HepG2 (cell line): Measurements from ENCODE around the gene HEBP1. TPM values are rescaled to one million over a fixed set of nuclear protein-coding genes. Genes with fewer than 3 reads are reported as not detected.

ENCODE experiments used
- ATAC-seq: fragments of 200-7000 bp; cut with Tn5 transposase; 3 replicates; pipeline ENCODE4 v1.9.1; 2020; ENCODE audit warnings: mild to moderate bottlenecking, moderate library complexity
- BruUV-seq: library from RNA; stranded (reverse); fragments of 400-500 nt; replicated peaks from 2 replicates; lab custom pipeline; 2021; lab: Mats Ljungman, UMichigan
- CTCF ChIA-PET: fragments of 300-600 bp; formaldehyde crosslinking; extraction: SDS; loops from one replicate; lab custom pipeline; 2021; ENCODE audit warnings: low total read pairs, inconsistent platforms, low intra/inter-chr PET ratio; lab: Yijun Ruan, JAX
- POLR2A ChIA-PET: fragments of 350-600 bp; sonication (Branson Sonifier 250); formaldehyde crosslinking; loops from one replicate; lab custom pipeline; 2020; ENCODE audit warnings: antibody characterized with exemption, inconsistent platforms; lab: Yijun Ruan, JAX
- DNase-seq: peaks from one replicate; pipeline ENCODE4 v3.0.0-alpha.2; 2015; ENCODE audit warnings: low spot score
- FAIRE-seq: peaks from 3 replicates; lab custom pipeline; 2011; peaks lifted over from hg19 to GRCh38; lab: Jason Lieb, UNC
- H2AFZ ChIP-seq: one replicate; pipeline ENCODE4 v1.6.1; 2011; ENCODE audit warnings: low read length, inconsistent platforms
- H3K27ac ChIP-seq: fragments of 300-600 bp; 3 replicates; pipeline ENCODE4 v1.8.0; 2011; ENCODE audit warnings: mixed run types, mild to moderate bottlenecking, mixed read lengths, low read length, inconsistent platforms; ENCODE audit not compliant: insufficient read depth; ENCODE audit errors: extremely low read length
- H3K27me3 ChIP-seq, 2 experiments: fragments of 200-600 bp in 1 of 2; 2 replicates in 1 of 2; 3 replicates in 1 of 2; pipeline versions ENCODE4 v1.6.0 to v1.8.0; 2011; ENCODE audit warnings: low read length in 2 of 2, mild to moderate bottlenecking in 2 of 2, moderate library complexity in 2 of 2, inconsistent platforms in 1 of 2; ENCODE audit not compliant: insufficient read depth in 2 of 2, control insufficient read depth in 1 of 2
- H3K36me3 ChIP-seq, 2 experiments: fragments of 200-600 bp in 1 of 2; replicated peaks in 1 of 2; 2 replicates in 1 of 2; 3 replicates in 1 of 2; pipeline versions ENCODE4 v1.5.1 to v1.8.0; 2011; ENCODE audit warnings: low read length in 2 of 2, inconsistent platforms in 1 of 2; ENCODE audit not compliant: insufficient read depth in 2 of 2, control insufficient read depth in 1 of 2
- H3K4me1 ChIP-seq: 2 replicates; pipeline ENCODE4 v1.5.1; 2012; ENCODE audit warnings: low read length, inconsistent platforms; ENCODE audit not compliant: insufficient read depth
- H3K4me2 ChIP-seq: 2 replicates; pipeline ENCODE4 v1.6.0; 2011; ENCODE audit warnings: low read depth, low read length, inconsistent platforms
- H3K4me3 ChIP-seq, 3 experiments: fragments of 200-600 bp in 1 of 3; sonication (generic), shearing (Covaris generic) in 1 of 3; replicated peaks in 1 of 3; 2 replicates each; pipeline ENCODE4 v1.5.1; 2011 to 2016; ENCODE audit warnings: low read length in 3 of 3, inconsistent platforms in 2 of 3, low read depth in 2 of 3, mild to moderate bottlenecking in 2 of 3, control low read depth in 1 of 3, mixed read lengths in 1 of 3; ENCODE audit not compliant: insufficient read depth in 1 of 3
- H3K79me2 ChIP-seq: one replicate; pipeline ENCODE4 v1.6.1; 2011; ENCODE audit warnings: low read length, inconsistent platforms; ENCODE audit not compliant: insufficient read depth
- H3K9ac ChIP-seq: 2 replicates; pipeline ENCODE4 v1.6.0; 2011; ENCODE audit warnings: mild to moderate bottlenecking, low read depth, low read length, inconsistent platforms; ENCODE audit not compliant: insufficient read depth
- H3K9me3 ChIP-seq: 2 replicates; pipeline ENCODE4 v1.5.1; 2012; ENCODE audit warnings: mild to moderate bottlenecking, low read length
- H4K20me1 ChIP-seq: 2 replicates; pipeline ENCODE4 v1.6.0; 2011; ENCODE audit warnings: inconsistent platforms, mild to moderate bottlenecking, low read length, moderate library complexity; ENCODE audit not compliant: insufficient read depth
- CCAR2 ChIP-seq: fragments of 200-400 bp; formaldehyde crosslinking; optimal IDR thresholded peaks from 2 replicates; pipeline ENCODE3; 2018; ENCODE audit warnings: low read depth, mild to moderate bottlenecking, low read length, moderate library complexity
- HMG20B ChIP-seq: conservative IDR thresholded peaks from 2 replicates; pipeline ENCODE4 v1.6.1; 2016; ENCODE audit warnings: missing genetic modification reagents, missing compliant biosample characterization
- NFE2 ChIP-seq: sonication (generic); formaldehyde crosslinking; IDR thresholded peaks from 2 replicates; pipeline ENCODE4 v1.4.0; 2020; ENCODE audit warnings: missing genetic modification reagents
- PCBP2 ChIP-seq: fragments of 200-400 bp; formaldehyde crosslinking; optimal IDR thresholded peaks from 2 replicates; pipeline ENCODE3; 2018; ENCODE audit warnings: low read length, low read depth; ENCODE audit not compliant: poor library complexity, severe bottlenecking
- YEATS2 ChIP-seq: sonication (generic); formaldehyde crosslinking; IDR thresholded peaks from 2 replicates; pipeline ENCODE4 v1.4.0; 2020; ENCODE audit warnings: missing genetic modification reagents, borderline replicate concordance
- ZNF17 ChIP-seq: sonication (generic); formaldehyde crosslinking; IDR thresholded peaks from 2 replicates; pipeline ENCODE4 v1.5.0; 2020; ENCODE audit warnings: mild to moderate bottlenecking, missing genetic modification reagents
- ZNF570 ChIP-seq: sonication (generic); formaldehyde crosslinking; IDR thresholded peaks from 2 replicates; pipeline ENCODE4 v1.4.0; 2020; ENCODE audit warnings: mild to moderate bottlenecking, missing genetic modification reagents, borderline replicate concordance
- ZNF614 ChIP-seq: IDR thresholded peaks from 2 replicates; pipeline ENCODE4 v1.6.1; 2018; ENCODE audit warnings: missing biosample characterization, missing genetic modification reagents, inconsistent platforms, borderline replicate concordance
- ZNF660 ChIP-seq: sonication (generic); formaldehyde crosslinking; IDR thresholded peaks from 2 replicates; pipeline ENCODE4 v1.5.1; 2020; ENCODE audit warnings: mild to moderate bottlenecking, low read depth, missing genetic modification reagents, borderline replicate concordance
- ZSCAN9 ChIP-seq: IDR thresholded peaks from 2 replicates; pipeline ENCODE4 v1.6.1; 2016; ENCODE audit warnings: borderline replicate concordance
- WGBS: methylation state at CpG from one replicate; pipeline ENCODE4 v1.1.6; 2017; ENCODE audit warnings: low lambda C conversion rate; 5-methylcytosine and 5-hydroxymethylcytosine counted together
- in situ Hi-C: cut with HindIII; loops from 2 replicates; pipeline ENCODE4 v1.10.0; 2017; ENCODE audit warnings: low pct_unique_long_range_greater_than_20kb; ENCODE audit not compliant: extremely low pct_ligation_motif_present
- intact Hi-C: fragments of 100-400 bp; cut with micrococcal nuclease; formaldehyde crosslinking; loops from one replicate; pipeline ENCODE4 v1.10.0; 2022; ENCODE audit not compliant: unreplicated experiment
- polyA plus RNA-seq, 8 experiments: library from polyadenylated mRNA; depleted of rRNA in 3 of 8; stranded (reverse) in 7 of 8; unstranded in 1 of 8; fragments of >200 nt; fragmentation: Illumina TruSeq in 4 of 8; extraction: Trizol in 4 of 8; gene quantifications; 2 replicates each; pipeline versions ENCODE4 v1.2.1 to v1.2.3, GENCODE V29; 2011 to 2016; ENCODE audit warnings: low read depth in 4 of 8, missing spikeins in 1 of 8, mixed read lengths in 1 of 8; ENCODE audit not compliant: insufficient read depth in 1 of 8
- total RNA-seq, 5 experiments: library from RNA; depleted of rRNA; stranded (reverse); fragments of >200 nt; fragmentation: Illumina TruSeq; extraction: Trizol; gene quantifications; 2 replicates each; pipeline ENCODE4 v1.2.3, GENCODE V29; 2016; ENCODE audit warnings: low read depth in 1 of 5
- TF ChIP-seq, protein P1 (sequence below): IDR thresholded peaks from 2 replicates; pipeline ENCODE4 v1.6.1; 2016; ENCODE audit warnings: missing biosample characterization, missing genetic modification reagents, low read depth
- TF ChIP-seq, protein P2 (sequence below): sonication (generic); formaldehyde crosslinking; IDR thresholded peaks from 2 replicates; pipeline ENCODE4 v1.4.0; 2020; ENCODE audit warnings: low read depth, missing genetic modification reagents
- TF ChIP-seq, protein P3 (sequence below): sonication (generic); formaldehyde crosslinking; IDR thresholded peaks from 2 replicates; pipeline ENCODE4 v1.4.0; 2020; ENCODE audit warnings: missing genetic modification reagents
- TF ChIP-seq, protein P4 (sequence below): IDR thresholded peaks from 2 replicates; pipeline ENCODE4 v1.6.1; 2016; ENCODE audit warnings: low read depth, borderline replicate concordance

Gene HEBP1
- total and polyA plus RNA-seq, 2 of the 13 experiments (the other 11 are each of a cell fraction or from before 2014, with no cell fraction given), result 7.8 to 9.4 TPM

DNA sequence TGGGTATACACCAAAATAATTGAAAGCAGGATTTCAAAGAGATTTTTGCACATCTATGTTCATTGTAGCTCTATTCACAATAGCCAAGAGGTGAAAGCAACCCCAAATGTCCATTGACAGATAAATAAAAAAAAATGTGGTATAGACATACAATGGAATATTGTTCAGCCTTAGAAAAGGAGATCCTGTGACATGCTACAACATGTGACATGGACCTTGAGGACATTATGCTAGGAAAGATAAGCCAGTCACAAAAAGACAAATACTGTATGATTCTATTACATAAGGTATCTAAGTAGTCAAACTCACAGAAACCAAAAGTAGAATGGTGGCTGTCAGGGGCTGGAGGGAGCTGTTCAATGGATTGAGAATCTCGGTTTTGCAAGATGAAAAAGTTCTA, 60.2 kb downstream of the HEBP1 start:
- no peaks in the 10 kb centered on the region for H3K9me3 ChIP-seq
- H4K20me1 ChIP-seq, result no peaks in the 10 kb centered on the region
- no TSS peak for BruUV-seq
- ATAC-seq (no peak), DNase-seq (no peak), FAIRE-seq (no peak)
- H3K4me2 ChIP-seq, result no peak overlapping the region
- in situ Hi-C loops, result no loop called here
- H3K4me3 ChIP-seq, result no peak overlapping the region
- ChIA-PET POLR2A (no interaction called here), CTCF (no interaction called here)
- intact Hi-C loops, result no loop called here
- H3K9ac ChIP-seq, result no peak overlapping the region
- no peak overlapping the region for H2AFZ ChIP-seq
- H3K4me1 ChIP-seq, result peaks cover 12% of the 10 kb centered on the region
- H3K36me3 ChIP-seq, result peaks cover 0 to 4% of the 10 kb centered on the region in 2 experiments; a peak in 1 of 5 replicates
- TF ChIP-seq ZNF17 (CRISPR knock-in tag), result no peak
- no peak for TF ChIP-seq YEATS2
- TF ChIP-seq ZSCAN9 (CRISPR knock-in tag), result no peak
- TF ChIP-seq, protein P1, sequence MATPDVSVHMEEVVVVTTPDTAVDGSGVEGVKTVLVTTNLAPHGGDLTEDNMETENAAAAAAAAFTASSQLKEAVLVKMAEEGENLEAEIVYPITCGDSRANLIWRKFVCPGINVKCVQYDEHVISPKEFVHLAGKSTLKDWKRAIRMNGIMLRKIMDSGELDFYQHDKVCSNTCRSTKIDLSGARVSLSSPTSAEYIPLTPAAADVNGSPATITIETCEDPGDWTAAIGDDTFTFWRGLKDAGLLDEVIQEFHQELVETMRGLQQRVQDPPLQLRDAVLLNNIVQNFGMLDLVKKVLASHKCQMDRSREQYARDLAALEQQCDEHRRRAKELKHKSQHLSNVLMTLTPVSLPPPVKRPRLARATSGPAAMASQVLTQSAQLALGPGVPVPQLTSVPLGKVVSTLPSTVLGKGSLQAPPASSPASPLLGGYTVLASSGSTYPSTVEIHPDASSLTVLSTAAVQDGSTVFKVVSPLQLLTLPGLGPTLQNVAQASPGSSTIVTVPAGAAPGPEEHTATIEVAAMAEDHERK (CRISPR knock-in tag), result no peak
- no peak for TF ChIP-seq NFE2
- no peak for TF ChIP-seq PCBP2
- TF ChIP-seq ZNF660, result no peak
- no peak for TF ChIP-seq ZNF614 (CRISPR knock-in tag)
- no peak for TF ChIP-seq ZNF570
- TF ChIP-seq CCAR2, result no peak
- TF ChIP-seq HMG20B (CRISPR knock-in tag), result no peak
- TF ChIP-seq, protein P2, sequence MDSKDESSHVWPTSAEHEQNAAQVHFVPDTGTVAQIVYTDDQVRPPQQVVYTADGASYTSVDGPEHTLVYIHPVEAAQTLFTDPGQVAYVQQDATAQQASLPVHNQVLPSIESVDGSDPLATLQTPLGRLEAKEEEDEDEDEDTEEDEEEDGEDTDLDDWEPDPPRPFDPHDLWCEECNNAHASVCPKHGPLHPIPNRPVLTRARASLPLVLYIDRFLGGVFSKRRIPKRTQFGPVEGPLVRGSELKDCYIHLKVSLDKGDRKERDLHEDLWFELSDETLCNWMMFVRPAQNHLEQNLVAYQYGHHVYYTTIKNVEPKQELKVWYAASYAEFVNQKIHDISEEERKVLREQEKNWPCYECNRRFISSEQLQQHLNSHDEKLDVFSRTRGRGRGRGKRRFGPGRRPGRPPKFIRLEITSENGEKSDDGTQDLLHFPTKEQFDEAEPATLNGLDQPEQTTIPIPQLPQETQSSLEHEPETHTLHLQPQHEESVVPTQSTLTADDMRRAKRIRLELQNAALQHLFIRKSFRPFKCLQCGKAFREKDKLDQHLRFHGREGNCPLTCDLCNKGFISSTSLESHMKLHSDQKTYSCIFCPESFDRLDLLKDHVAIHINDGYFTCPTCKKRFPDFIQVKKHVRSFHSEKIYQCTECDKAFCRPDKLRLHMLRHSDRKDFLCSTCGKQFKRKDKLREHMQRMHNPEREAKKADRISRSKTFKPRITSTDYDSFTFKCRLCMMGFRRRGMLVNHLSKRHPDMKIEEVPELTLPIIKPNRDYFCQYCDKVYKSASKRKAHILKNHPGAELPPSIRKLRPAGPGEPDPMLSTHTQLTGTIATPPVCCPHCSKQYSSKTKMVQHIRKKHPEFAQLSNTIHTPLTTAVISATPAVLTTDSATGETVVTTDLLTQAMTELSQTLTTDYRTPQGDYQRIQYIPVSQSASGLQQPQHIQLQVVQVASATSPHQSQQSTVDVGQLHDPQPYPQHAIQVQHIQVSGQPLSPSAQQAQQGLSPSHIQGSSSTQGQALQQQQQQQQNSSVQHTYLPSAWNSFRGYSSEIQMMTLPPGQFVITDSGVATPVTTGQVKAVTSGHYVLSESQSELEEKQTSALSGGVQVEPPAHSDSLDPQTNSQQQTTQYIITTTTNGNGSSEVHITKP (CRISPR knock-in tag), result no peak
- TF ChIP-seq, protein P3, sequence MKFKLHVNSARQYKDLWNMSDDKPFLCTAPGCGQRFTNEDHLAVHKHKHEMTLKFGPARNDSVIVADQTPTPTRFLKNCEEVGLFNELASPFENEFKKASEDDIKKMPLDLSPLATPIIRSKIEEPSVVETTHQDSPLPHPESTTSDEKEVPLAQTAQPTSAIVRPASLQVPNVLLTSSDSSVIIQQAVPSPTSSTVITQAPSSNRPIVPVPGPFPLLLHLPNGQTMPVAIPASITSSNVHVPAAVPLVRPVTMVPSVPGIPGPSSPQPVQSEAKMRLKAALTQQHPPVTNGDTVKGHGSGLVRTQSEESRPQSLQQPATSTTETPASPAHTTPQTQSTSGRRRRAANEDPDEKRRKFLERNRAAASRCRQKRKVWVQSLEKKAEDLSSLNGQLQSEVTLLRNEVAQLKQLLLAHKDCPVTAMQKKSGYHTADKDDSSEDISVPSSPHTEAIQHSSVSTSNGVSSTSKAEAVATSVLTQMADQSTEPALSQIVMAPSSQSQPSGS (CRISPR knock-in tag), result no peak
- TF ChIP-seq, protein P4, sequence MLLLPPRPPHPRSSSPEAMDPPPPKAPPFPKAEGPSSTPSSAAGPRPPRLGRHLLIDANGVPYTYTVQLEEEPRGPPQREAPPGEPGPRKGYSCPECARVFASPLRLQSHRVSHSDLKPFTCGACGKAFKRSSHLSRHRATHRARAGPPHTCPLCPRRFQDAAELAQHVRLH (CRISPR knock-in tag), result no peak
- no peak overlapping the region for H3K27ac ChIP-seq
- H3K79me2 ChIP-seq, result no peaks in the 10 kb centered on the region
- no peaks in the 10 kb centered on the region; a peak in 1 of 5 replicates for H3K27me3 ChIP-seq
- WGBS, result 90% methylated on average over 1 of the region's 1 CpG
